Psoas muscle (tissue), 8 donors: ENCODE data around the gene VEZT. TPM values are rescaled to one million over a fixed set of nuclear protein-coding genes. Genes with fewer than 3 reads are reported as not detected.

Experiments used
- ATAC-seq, 4 donors: fragments of 200-7000 bp; cut with Tn5 transposase; one replicate each; pipeline ENCODE4 v1.9.1; 2020; ENCODE audit warnings: moderate library complexity in 3 of 4, mild to moderate bottlenecking in 2 of 4
- DNase-seq, 2 donors: peaks; one replicate each; pipeline ENCODE4 v3.0.0-alpha.2; 2020
- H3K27ac ChIP-seq: fragments of 200-600 bp; one replicate; pipeline ENCODE4 v1.8.0; 2022
- H3K27me3 ChIP-seq, 3 donors: fragments of 200-600 bp in 1 of 3; one replicate each; pipeline versions ENCODE4 v1.6.1 to v1.8.0; 2013 to 2022; ENCODE audit warnings: low read length in 2 of 3, mild to moderate bottlenecking in 2 of 3, moderate library complexity in 1 of 3; ENCODE audit not compliant: insufficient read depth in 3 of 3
- H3K36me3 ChIP-seq, 2 donors: fragments of 200-600 bp in 1 of 2; one replicate each; pipeline versions ENCODE4 v1.6.1 to v1.8.0; 2013 to 2022; ENCODE audit warnings: low read depth in 1 of 2, mild to moderate bottlenecking in 1 of 2, moderate library complexity in 1 of 2; ENCODE audit not compliant: insufficient read depth in 1 of 2
- H3K4me1 ChIP-seq: fragments of 200-600 bp; one replicate; pipeline ENCODE4 v1.8.0; 2022
- H3K4me3 ChIP-seq: fragments of 200-600 bp; one replicate; pipeline ENCODE4 v1.8.0; 2022; ENCODE audit warnings: mild to moderate bottlenecking
- H3K9me3 ChIP-seq: fragments of 200-600 bp; one replicate; pipeline ENCODE4 v1.8.0; 2022
- CTCF ChIP-seq: fragments of 200-600 bp; IDR thresholded peaks from one replicate; pipeline ENCODE4 v1.8.0; 2022; ENCODE audit warnings: antibody characterized with exemption
- WGBS, 3 donors: extraction: QIAGEN DNeasy Blood & Tissue Kit; methylation state at CpG; one replicate each; pipeline versions ENCODE4 v1.1.6 to v1.1.7; 2013; 5-methylcytosine and 5-hydroxymethylcytosine counted together
- intact Hi-C, 2 donors: fragments of 100-400 bp; cut with DNase I; formaldehyde crosslinking; loops; one replicate each; pipeline versions ENCODE4 v1.11.0 to v1.14.2; 2022
- polyA plus RNA-seq, 3 donors: library from polyadenylated mRNA; stranded (reverse); fragments of 200-250 nt; gene quantifications; one replicate each; pipeline ENCODE4 v1.2.3, GENCODE V29; 2013
- total RNA-seq, 4 donors: library from RNA; stranded (reverse); fragmentation: NEBNext Ultra II Directional in 2 of 4; extraction: Animal tissue kit (Norgen Biotek cat#: 25700) in 2 of 4; gene quantifications; one replicate each; pipeline versions ENCODE4 v1.2.1 to v1.2.4, GENCODE V29; 2021 to 2023
- donor health status: healthy with polysubstance abuse.
- donor health status: DM: no; HTN: no; CAD: no; lungs with moderate emphysema.
- donor health status: Bipolar disorder and iron deficiency.
- donor health status: healthy.
- donor health status: DM: yes; HTN: yes; CAD: no.
- donor health status: DM: no; HTN: no; CAD: no.
- donor health status: DM: no; HTN: no; CAD: no.
- donor health status: DM: yes; HTN: yes; CAD: no.

Gene VEZT
- total and polyA plus RNA-seq, 7 donors: 31.6 to 121 (median 83.2) TPM

GRCh38 chr12:95198914-95199313 is 18.7 kb upstream of the VEZT start:
- Histone ChIP-seq H3K9me3 (no peaks in the 10 kb centered on the region), H3K36me3 (no peaks in the 10 kb centered on the region), H3K4me1 (peaks cover 13% of the 10 kb centered on the region), H3K4me3 (no peak overlapping the region), H3K27ac (no peak overlapping the region), H3K27me3 (no peaks in the 10 kb centered on the region)
- no peak for DNase-seq
- intact Hi-C loops: no loop called here
- WGBS, 3 donors: 81 to 88% (median 82%) methylated on average over 4 of the region's 4 CpGs
- no peak for ATAC-seq
- no peak for TF ChIP-seq CTCF

- Histone ChIP-seq H3K4me1 (peaks cover 13% of the 10 kb centered on the region), H3K4me3 (no peak overlapping the region), H3K36me3 (no peaks in the 10 kb centered on the region), H3K27me3 (no peaks in the 10 kb centered on the region), H3K9me3 (no peaks in the 10 kb centered on the region), H3K27ac (no peak overlapping the region)
- DNase-seq: no peak
- intact Hi-C loops: no loop called here
- ATAC-seq: no peak
- WGBS, 3 donors: 68 to 75% (median 70%) methylated on average over 5 of the region's 5 CpGs
- no peak for TF ChIP-seq CTCF
Measured at GRCh38 chr12:95200128-95200894, 17.3 kb upstream of the VEZT start.

GRCh38 chr12:95201056-95201670 is 16.4 kb upstream of the VEZT start:
- TF ChIP-seq CTCF: no peak
- Histone ChIP-seq H3K27me3 (no peaks in the 10 kb centered on the region), H3K36me3 (no peaks in the 10 kb centered on the region), H3K4me3 (no peak overlapping the region), H3K4me1 (peaks cover 18% of the 10 kb centered on the region), H3K9me3 (no peaks in the 10 kb centered on the region), H3K27ac (no peak overlapping the region)
- ATAC-seq: no peak
- 84 to 89% (median 84%) methylated on average over 4 of the region's 4 CpGs for WGBS, 3 donors
- no peak for DNase-seq
- intact Hi-C loops: no loop called here

GRCh38 chr12:95202691-95203486 is 14.7 kb upstream of the VEZT start:
- Histone ChIP-seq H3K4me1 (peaks cover 11% of the 10 kb centered on the region), H3K36me3 (no peaks in the 10 kb centered on the region), H3K4me3 (no peak overlapping the region), H3K9me3 (no peaks in the 10 kb centered on the region), H3K27ac (no peak overlapping the region), H3K27me3 (no peaks in the 10 kb centered on the region)
- ATAC-seq: no peak
- intact Hi-C loops: no loop called here
- no peak for DNase-seq
- 73 to 76% (median 76%) methylated on average over 3 of the region's 3 CpGs for WGBS, 3 donors
- no peak for TF ChIP-seq CTCF
